Activated naive CD4-positive, alpha-beta T cell treated with Interleukin-2 at 50 U/mL for 16 hours (primary cell): ENCODE measurements around the gene SCN9A.
"Not testable (repeated sequence)": the region's sequence is repeated elsewhere in the genome, so short reads cannot be mapped to it uniquely, and the experiment has no call there.

ENCODE experiments used
- DNase-seq: peaks from one replicate; pipeline ENCODE4 v3.0.0-alpha.2; 2020

SCN9A gene

GRCh38 chr2:166332106-166332505 is 43.6 kb downstream of the SCN9A start:
- no peak for DNase-seq

GRCh38 chr2:166331468-166331867 is 44.3 kb downstream of the SCN9A start:
- DNase-seq = no peak

GRCh38 chr2:166329465-166329864 is 46.3 kb downstream of the SCN9A start:
- DNase-seq = no peak

- no peak for DNase-seq
Measured at GRCh38 chr2:166328147-166328546, 47.6 kb downstream of the SCN9A start.

- DNase-seq = no peak
Measured at GRCh38 chr2:166321076-166321475, 54.7 kb downstream of the SCN9A start.

GRCh38 chr2:166314022-166314759 is 61.6 kb downstream of the SCN9A start:
- no peak for DNase-seq

- not testable (repeated sequence) for DNase-seq
Measured at GRCh38 chr2:166312863-166313262, 62.9 kb downstream of the SCN9A start.

- no peak for DNase-seq
Measured at GRCh38 chr2:166307326-166307725, 68.4 kb downstream of the SCN9A start.

GRCh38 chr2:166304656-166305055 is 71.1 kb downstream of the SCN9A start:
- DNase-seq = no peak

- no peak for DNase-seq
Measured at GRCh38 chr2:166302036-166302435, 73.7 kb downstream of the SCN9A start.

- DNase-seq = no peak
Measured at GRCh38 chr2:166297951-166298350, 77.8 kb downstream of the SCN9A start.

- no peak for DNase-seq
Measured at GRCh38 chr2:166293984-166294383, 81.8 kb downstream of the SCN9A start.

- DNase-seq = no peak
Measured at GRCh38 chr2:166285215-166285614, 90.5 kb downstream of the SCN9A start.

- no peak for DNase-seq
Measured at GRCh38 chr2:166284359-166284758, 91.4 kb downstream of the SCN9A start.

GRCh38 chr2:166282154-166282553 is 93.6 kb downstream of the SCN9A start:
- DNase-seq = no peak

- no peak for DNase-seq
Measured at GRCh38 chr2:166278856-166279255, 96.9 kb downstream of the SCN9A start.

- no peak for DNase-seq
Measured at GRCh38 chr2:166270376-166270775, 105.4 kb downstream of the SCN9A start.

GRCh38 chr2:166269322-166269721 is 106.4 kb downstream of the SCN9A start:
- DNase-seq = no peak

- DNase-seq = no peak
Measured at GRCh38 chr2:166257859-166258258, 117.9 kb downstream of the SCN9A start.

GRCh38 chr2:166256896-166257295 is 118.8 kb downstream of the SCN9A start:
- no peak for DNase-seq

GRCh38 chr2:166249318-166249717 is 126.4 kb downstream of the SCN9A start:
- DNase-seq = no peak

GRCh38 chr2:166246901-166247300 is 128.8 kb downstream of the SCN9A start:
- no peak for DNase-seq

GRCh38 chr2:166242309-166242708 is 133.4 kb downstream of the SCN9A start:
- DNase-seq = no peak

- no peak for DNase-seq
Measured at GRCh38 chr2:166240387-166241313, 135.1 kb downstream of the SCN9A start.
